GM18870 (cell line): ENCODE results near the gene ADCY10.
A peak's percentile ranks its signal among the peaks of the same experiment; 100 is the strongest.
"Not testable (repeated sequence)": the region's sequence is repeated elsewhere in the genome, so short reads cannot be mapped to it uniquely, and the experiment has no call there.

Source experiments
- ATAC-seq: cut with Tn5 transposase; IDR thresholded peaks from one replicate; pipeline ENCODE4 v1.9.1; 2021; ENCODE audit warnings: moderate library complexity; ENCODE audit not compliant: unreplicated experiment

Gene ADCY10

GRCh38 chr1:167820684-167821355 is 93.1 kb downstream of the ADCY10 start:
- no peak for ATAC-seq

GRCh38 chr1:167819849-167820683 is 93.9 kb downstream of the ADCY10 start:
- no peak for ATAC-seq

- ATAC-seq: no peak
Observed at GRCh38 chr1:167815650-167816049, 98.3 kb downstream of the ADCY10 start.

- no peak for ATAC-seq
Observed at GRCh38 chr1:167812972-167813371, 101.0 kb downstream of the ADCY10 start.

- ATAC-seq: no peak
Observed at GRCh38 chr1:167808690-167809089, 105.2 kb downstream of the ADCY10 start.

- no peak for ATAC-seq
Observed at GRCh38 chr1:167808104-167808503, 105.8 kb downstream of the ADCY10 start.

GRCh38 chr1:167806676-167807075 is 107.3 kb downstream of the ADCY10 start:
- ATAC-seq: not testable (repeated sequence)

GRCh38 chr1:167806235-167806634 is 107.7 kb downstream of the ADCY10 start:
- not testable (repeated sequence) for ATAC-seq

- no peak for ATAC-seq
Observed at GRCh38 chr1:167805041-167805556, 108.8 kb downstream of the ADCY10 start.

- ATAC-seq: peak; percentile 90
Observed at GRCh38 chr1:167803358-167804207, 110.4 kb downstream of the ADCY10 start.

GRCh38 chr1:167802235-167802634 is 111.7 kb downstream of the ADCY10 start:
- ATAC-seq: no peak

- ATAC-seq: no peak
Observed at GRCh38 chr1:167800251-167800650, 113.7 kb downstream of the ADCY10 start.

- ATAC-seq: no peak
Observed at GRCh38 chr1:167799747-167800146, 114.2 kb downstream of the ADCY10 start.

- no peak for ATAC-seq
Observed at GRCh38 chr1:167798952-167799351, 115.0 kb downstream of the ADCY10 start.

- no peak for ATAC-seq
Observed at GRCh38 chr1:167797015-167797414, 116.9 kb downstream of the ADCY10 start.

GRCh38 chr1:167795810-167796740 is 117.9 kb downstream of the ADCY10 start:
- no peak for ATAC-seq

- no peak for ATAC-seq
Observed at GRCh38 chr1:167794043-167794442, 119.9 kb downstream of the ADCY10 start.

- ATAC-seq: no peak
Observed at GRCh38 chr1:167792188-167792565, 121.8 kb downstream of the ADCY10 start.

- ATAC-seq: no peak
Observed at GRCh38 chr1:167791281-167792187, 122.4 kb downstream of the ADCY10 start.
